Heart left ventricle (tissue), 13 donors: Measurements from ENCODE around the gene OR52B4.

Experiments used
- CTCF ChIP-seq, 12 donors: fragments of 200-600 bp; sonication (generic) in 4 of 12; IDR thresholded peaks; one replicate each; pipeline versions ENCODE4 v1.5.0 to v1.8.0; 2018 to 2022; ENCODE audit warnings: antibody characterized with exemption in 12 of 12, mild to moderate bottlenecking in 5 of 12
- POLR2A ChIP-seq, 2 donors: fragments of 450-650 bp; IDR thresholded peaks; one replicate each; pipeline ENCODE4 v1.6.1; 2017; ENCODE audit warnings: antibody characterized with exemption in 2 of 2, mild to moderate bottlenecking in 2 of 2, moderate library complexity in 2 of 2
- donor health status: ischemic (EF 13 %, LVEDD 7.1; RV severe dilation, severe dysfunction).
- donor health status: DM: no; HTN: yes; CAD: no.
- donor health status: DM: no; HTN: no; CAD: no.
- donor health status: ischemic (EF 25% LVEDD 6.9; RV normal size, moderate dysfunction).
- donor health status: ischemic (EF 25% LVEDD 5.7; RV mildly dilated, moderate dysfunction).
- donor health status: ischemic (EF 35%, LVEDD 5.7; RV mildly dilated, moderate dysfunction).
- donor health status: nonischemic (EF 11% LVEDD 7.7; RV severe dilation, severe dysfunction).
- donor health status: DM: yes; HTN: yes; CAD: no.
- donor health status: PGD.
- donor health status: ischemic (EF 29% LVEDD 5.4; RV normal size, mild dysfunction).
- donor health status: nonischemic (EF 23%, LVEDD 6.1; RV moderate dilation, normal function).

- TF ChIP-seq CTCF (IDR thresholded peaks at IDR 0.05): no peak
- TF ChIP-seq POLR2A (IDR thresholded peaks at IDR 0.05): no peak
Observed at GRCh38 chr11:4368286-4368685, at the start of gene OR52B4.
